HUES64 (cell line): Measurements from ENCODE around the gene SESN1.

Experiments used
- H3K27ac ChIP-seq: 2 replicates; pipeline ENCODE4 v1.7.0; 2013; ENCODE audit warnings: low read depth, low read length, inconsistent platforms
- H3K27me3 ChIP-seq: 2 replicates; pipeline ENCODE4 v1.6.1; 2013; ENCODE audit warnings: mild to moderate bottlenecking, low read length; ENCODE audit not compliant: insufficient read depth
- H3K36me3 ChIP-seq: 2 replicates; pipeline ENCODE4 v1.6.1; 2013; ENCODE audit warnings: mild to moderate bottlenecking, low read length; ENCODE audit not compliant: insufficient read depth
- H3K4me1 ChIP-seq: 2 replicates; pipeline ENCODE4 v1.6.1; 2013; ENCODE audit warnings: mild to moderate bottlenecking, low read length, moderate library complexity; ENCODE audit not compliant: insufficient read depth
- H3K4me3 ChIP-seq: 2 replicates; pipeline ENCODE4 v1.5.1; 2013; ENCODE audit warnings: mild to moderate bottlenecking, low read length, moderate library complexity
- H3K9ac ChIP-seq: 2 replicates; pipeline ENCODE4 v1.6.1; 2013; ENCODE audit warnings: mild to moderate bottlenecking, low read depth, low read length
- H3K9me3 ChIP-seq: 2 replicates; pipeline ENCODE4 v1.6.1; 2013; ENCODE audit warnings: low read depth, low read length; ENCODE audit not compliant: insufficient read depth
- WGBS: fragments of 150-250, 120-280 bp; methylation state at CpG from one replicate; pipeline ENCODE4 v1.1.7; 2013; ENCODE audit warnings: missing lambda C conversion rate; 5-methylcytosine and 5-hydroxymethylcytosine counted together

The SESN1 gene

DNA sequence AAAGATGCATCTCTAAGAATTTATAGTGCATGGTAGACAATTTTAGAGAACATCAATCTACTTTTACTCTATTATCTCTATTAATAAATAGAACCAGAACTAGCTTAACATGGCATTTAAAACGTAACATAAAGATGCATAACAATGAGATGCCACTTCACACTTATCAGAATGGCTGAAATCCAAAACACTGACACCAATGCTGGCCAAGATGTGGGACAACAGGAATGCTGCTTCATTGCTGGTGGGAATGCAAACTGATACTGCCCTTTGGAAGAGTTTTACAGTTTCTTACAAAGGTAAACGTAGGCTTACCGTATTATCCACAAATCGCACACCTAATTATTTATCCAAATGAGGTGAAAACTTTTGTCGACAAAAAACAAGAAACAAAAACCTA, 95.2 kb downstream of the SESN1 start:
- H3K27me3 ChIP-seq = no peaks in the 10 kb centered on the region
- peaks cover 50% of the 10 kb centered on the region for H3K36me3 ChIP-seq
- no peaks in the 10 kb centered on the region for H3K9me3 ChIP-seq
- H3K9ac ChIP-seq = no peak overlapping the region
- WGBS = 94% methylated on average over 5 of the region's 5 CpGs
- no peak overlapping the region for H3K27ac ChIP-seq
- H3K4me3 ChIP-seq = no peak overlapping the region
- H3K4me1 ChIP-seq = no peaks in the 10 kb centered on the region

DNA sequence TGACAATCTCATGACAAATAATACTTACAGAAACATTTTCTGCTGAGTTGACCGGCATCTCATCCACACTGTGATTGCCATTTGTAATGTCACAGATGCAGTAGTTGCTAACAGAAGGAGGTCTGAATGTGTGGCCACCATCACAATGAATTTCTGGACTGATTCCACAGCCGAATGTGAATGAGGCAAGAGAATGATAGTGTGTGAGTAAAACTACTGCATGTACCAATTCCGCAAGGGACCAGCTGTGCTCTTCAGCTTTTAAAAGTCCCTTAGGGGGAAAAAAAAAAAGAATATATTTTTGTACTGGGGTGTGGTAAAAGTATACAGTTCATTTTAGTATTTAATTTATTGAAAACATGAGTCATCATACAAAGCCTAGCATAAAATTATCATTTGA, 96.2 kb downstream of the SESN1 start:
- 95% methylated on average over 3 of the region's 3 CpGs for WGBS
- Histone ChIP-seq H3K27ac (no peak overlapping the region), H3K4me3 (no peak overlapping the region), H3K9ac (no peak overlapping the region), H3K4me1 (no peaks in the 10 kb centered on the region), H3K27me3 (no peaks in the 10 kb centered on the region), H3K36me3 (peaks cover 59% of the 10 kb centered on the region), H3K9me3 (no peaks in the 10 kb centered on the region)

- Histone ChIP-seq H3K9me3 (no peaks in the 10 kb centered on the region), H3K27me3 (no peaks in the 10 kb centered on the region), H3K4me3 (no peak overlapping the region), H3K27ac (no peak overlapping the region), H3K36me3 (peaks cover 79% of the 10 kb centered on the region), H3K4me1 (no peaks in the 10 kb centered on the region), H3K9ac (no peak overlapping the region)
- 83% methylated on average over 1 of the region's 1 CpG for WGBS
These were observed 98.4 kb downstream of the SESN1 start for GRCh38 chr6:108996208-108996607.

- no peaks in the 10 kb centered on the region for H3K9me3 ChIP-seq
- no peak overlapping the region for H3K9ac ChIP-seq
- no peaks in the 10 kb centered on the region for H3K4me1 ChIP-seq
- H3K4me3 ChIP-seq = no peak overlapping the region
- no peak overlapping the region for H3K27ac ChIP-seq
- peaks cover 79% of the 10 kb centered on the region for H3K36me3 ChIP-seq
- no peaks in the 10 kb centered on the region for H3K27me3 ChIP-seq
These were observed 99.3 kb downstream of the SESN1 start for GRCh38 chr6:108995296-108995695.

DNA sequence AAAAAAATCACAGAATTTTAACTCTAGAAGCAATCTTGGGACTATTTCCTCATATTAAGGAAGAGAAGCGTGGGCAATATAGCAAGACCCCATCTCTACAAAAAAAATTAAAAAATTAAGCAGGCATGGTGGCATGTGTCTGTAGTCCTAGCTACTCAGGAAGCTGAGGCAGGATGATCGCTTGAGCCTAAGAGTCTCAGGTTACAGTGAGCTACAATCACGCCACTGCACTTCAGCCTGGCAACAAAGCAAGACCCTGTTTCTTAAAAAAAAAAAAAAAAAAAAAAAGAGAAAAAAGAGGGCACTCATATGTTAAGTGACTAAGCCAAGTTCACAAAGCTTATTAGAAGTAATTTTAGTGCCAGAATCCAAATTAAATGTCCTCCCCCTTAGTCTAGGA, 100.8 kb downstream of the SESN1 start:
- no peak overlapping the region for H3K4me3 ChIP-seq
- no peak overlapping the region for H3K9ac ChIP-seq
- WGBS = 90% methylated on average over 3 of the region's 3 CpGs
- H3K36me3 ChIP-seq = peaks cover 77% of the 10 kb centered on the region
- H3K27ac ChIP-seq = no peak overlapping the region
- no peaks in the 10 kb centered on the region for H3K4me1 ChIP-seq
- H3K27me3 ChIP-seq = no peaks in the 10 kb centered on the region
- H3K9me3 ChIP-seq = no peaks in the 10 kb centered on the region

DNA sequence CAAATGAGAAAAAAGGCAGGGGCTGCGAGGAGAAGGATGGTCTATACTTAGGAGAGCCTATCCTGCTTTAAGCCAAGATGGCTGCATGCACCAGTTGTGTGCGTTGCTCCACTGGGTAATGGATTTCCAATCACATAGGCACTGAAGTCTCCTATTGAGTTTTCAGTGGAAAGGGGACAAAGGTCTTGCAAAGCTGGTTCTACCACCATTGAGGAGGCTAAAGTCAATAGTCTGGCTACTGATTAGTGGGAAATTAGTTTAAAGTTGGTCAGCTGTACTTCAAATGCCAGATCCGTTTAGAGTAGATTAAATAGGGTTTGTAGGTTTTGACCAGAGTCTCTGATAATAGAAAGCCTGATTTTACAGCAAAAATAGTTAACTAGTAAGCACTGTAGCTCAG, 104.9 kb downstream of the SESN1 start:
- Histone ChIP-seq H3K4me1 (no peaks in the 10 kb centered on the region), H3K9me3 (no peaks in the 10 kb centered on the region), H3K36me3 (peaks cover 76% of the 10 kb centered on the region), H3K27ac (no peak overlapping the region), H3K4me3 (no peak overlapping the region), H3K9ac (no peak overlapping the region), H3K27me3 (no peaks in the 10 kb centered on the region)
- WGBS = 94% methylated on average over 3 of the region's 3 CpGs

DNA sequence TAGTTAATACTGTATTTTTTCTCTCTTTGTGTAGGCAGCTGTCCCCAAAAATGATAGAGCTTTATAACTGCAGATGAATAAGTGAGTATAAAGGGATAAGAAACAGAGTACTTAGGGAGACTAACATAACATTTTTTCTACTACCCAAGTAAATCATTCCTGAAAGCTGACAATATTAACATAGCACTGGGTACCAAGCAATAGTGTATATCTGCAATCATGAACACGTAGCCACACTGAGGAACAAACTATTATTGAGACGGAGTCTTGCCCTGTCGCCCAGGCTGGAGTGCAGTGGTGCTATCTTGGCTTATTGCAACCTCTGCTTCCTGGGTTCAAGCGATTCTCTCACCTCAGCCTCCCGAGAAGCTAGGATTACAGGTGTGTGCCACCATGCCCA, 105.9 kb downstream of the SESN1 start:
- Histone ChIP-seq H3K27ac (no peak overlapping the region), H3K4me3 (no peak overlapping the region), H3K36me3 (peaks cover 69% of the 10 kb centered on the region), H3K9me3 (no peaks in the 10 kb centered on the region), H3K4me1 (no peaks in the 10 kb centered on the region), H3K27me3 (no peaks in the 10 kb centered on the region), H3K9ac (no peak overlapping the region)
- WGBS = 92% methylated on average over 5 of the region's 5 CpGs

DNA sequence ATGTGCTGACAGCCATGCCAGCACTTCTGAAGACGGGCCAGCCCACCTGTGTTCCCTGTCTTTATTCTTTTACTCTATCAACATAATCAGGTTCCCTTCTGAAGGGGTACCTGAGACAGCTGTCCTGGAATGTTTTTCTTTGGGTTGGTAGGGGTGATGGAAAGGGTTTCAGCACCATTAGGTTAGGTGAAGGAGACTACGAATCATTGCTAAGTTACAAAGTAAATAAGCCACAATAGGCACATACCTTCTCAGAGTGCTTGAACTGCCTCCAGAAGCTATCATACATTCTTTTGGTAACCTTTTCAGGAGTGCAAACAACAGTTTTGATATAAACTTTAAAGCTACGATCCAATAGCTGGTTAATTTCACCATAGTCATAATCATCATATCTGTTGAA, 106.3 kb downstream of the SESN1 start:
- H3K36me3 ChIP-seq = peaks cover 64% of the 10 kb centered on the region
- no peaks in the 10 kb centered on the region for H3K4me1 ChIP-seq
- no peaks in the 10 kb centered on the region for H3K27me3 ChIP-seq
- 93% methylated on average over 3 of the region's 3 CpGs for WGBS
- no peak overlapping the region for H3K4me3 ChIP-seq
- no peak overlapping the region for H3K9ac ChIP-seq
- H3K9me3 ChIP-seq = no peaks in the 10 kb centered on the region
- H3K27ac ChIP-seq = no peak overlapping the region

DNA sequence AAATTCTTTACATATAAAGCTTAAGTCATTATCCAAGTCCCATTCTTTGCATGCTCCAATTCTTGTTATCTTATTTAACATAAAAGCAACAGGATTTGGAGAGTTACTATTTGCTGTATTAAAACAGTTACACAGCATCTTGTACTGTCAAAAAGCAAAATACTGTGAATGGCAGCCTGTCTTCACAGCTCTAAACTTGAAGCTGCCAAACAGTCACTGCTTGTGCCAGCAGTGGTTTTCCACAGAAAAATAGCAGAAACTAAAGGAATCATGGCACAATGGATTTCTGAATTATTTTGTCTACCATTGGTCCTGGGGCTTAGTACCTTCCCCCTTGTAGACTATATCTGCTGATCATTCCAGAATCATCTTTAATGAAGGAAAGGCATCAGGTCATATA, 107.5 kb downstream of the SESN1 start:
- Histone ChIP-seq H3K36me3 (peaks cover 53% of the 10 kb centered on the region), H3K27ac (no peak overlapping the region), H3K27me3 (no peaks in the 10 kb centered on the region), H3K9me3 (no peaks in the 10 kb centered on the region), H3K4me1 (no peaks in the 10 kb centered on the region), H3K9ac (no peak overlapping the region), H3K4me3 (no peak overlapping the region)

DNA sequence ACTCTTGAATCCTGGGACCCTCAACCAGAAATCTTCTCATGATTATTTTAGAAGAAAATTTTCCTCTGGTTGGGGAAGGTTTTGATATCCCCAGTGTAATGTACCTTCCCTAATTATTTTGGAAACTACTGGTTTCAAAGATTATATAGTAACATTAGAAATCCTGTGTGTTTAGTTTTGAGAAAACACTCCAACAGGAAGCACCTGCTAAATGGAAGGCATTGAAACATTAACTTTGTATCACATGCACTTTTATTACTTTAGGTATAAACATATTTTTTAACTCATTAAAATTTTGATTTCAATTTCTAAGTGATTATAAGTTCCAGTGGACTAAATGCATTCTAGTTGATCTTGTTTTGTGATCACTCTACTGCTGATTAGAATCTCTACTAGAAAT, 109.3 kb downstream of the SESN1 start:
- Histone ChIP-seq H3K27ac (no peak overlapping the region), H3K36me3 (peaks cover 34% of the 10 kb centered on the region), H3K9me3 (no peaks in the 10 kb centered on the region), H3K27me3 (no peaks in the 10 kb centered on the region), H3K4me3 (no peak overlapping the region), H3K9ac (no peak overlapping the region), H3K4me1 (no peaks in the 10 kb centered on the region)

GRCh38 chr6:108983151-108983550, 111.5 kb downstream of the SESN1 start:
- Histone ChIP-seq H3K27ac (no peak overlapping the region), H3K4me3 (no peak overlapping the region), H3K27me3 (no peaks in the 10 kb centered on the region), H3K9ac (no peak overlapping the region), H3K36me3 (peaks cover 15% of the 10 kb centered on the region), H3K9me3 (no peaks in the 10 kb centered on the region), H3K4me1 (no peaks in the 10 kb centered on the region)
- 88% methylated on average over 1 of the region's 1 CpG for WGBS

DNA sequence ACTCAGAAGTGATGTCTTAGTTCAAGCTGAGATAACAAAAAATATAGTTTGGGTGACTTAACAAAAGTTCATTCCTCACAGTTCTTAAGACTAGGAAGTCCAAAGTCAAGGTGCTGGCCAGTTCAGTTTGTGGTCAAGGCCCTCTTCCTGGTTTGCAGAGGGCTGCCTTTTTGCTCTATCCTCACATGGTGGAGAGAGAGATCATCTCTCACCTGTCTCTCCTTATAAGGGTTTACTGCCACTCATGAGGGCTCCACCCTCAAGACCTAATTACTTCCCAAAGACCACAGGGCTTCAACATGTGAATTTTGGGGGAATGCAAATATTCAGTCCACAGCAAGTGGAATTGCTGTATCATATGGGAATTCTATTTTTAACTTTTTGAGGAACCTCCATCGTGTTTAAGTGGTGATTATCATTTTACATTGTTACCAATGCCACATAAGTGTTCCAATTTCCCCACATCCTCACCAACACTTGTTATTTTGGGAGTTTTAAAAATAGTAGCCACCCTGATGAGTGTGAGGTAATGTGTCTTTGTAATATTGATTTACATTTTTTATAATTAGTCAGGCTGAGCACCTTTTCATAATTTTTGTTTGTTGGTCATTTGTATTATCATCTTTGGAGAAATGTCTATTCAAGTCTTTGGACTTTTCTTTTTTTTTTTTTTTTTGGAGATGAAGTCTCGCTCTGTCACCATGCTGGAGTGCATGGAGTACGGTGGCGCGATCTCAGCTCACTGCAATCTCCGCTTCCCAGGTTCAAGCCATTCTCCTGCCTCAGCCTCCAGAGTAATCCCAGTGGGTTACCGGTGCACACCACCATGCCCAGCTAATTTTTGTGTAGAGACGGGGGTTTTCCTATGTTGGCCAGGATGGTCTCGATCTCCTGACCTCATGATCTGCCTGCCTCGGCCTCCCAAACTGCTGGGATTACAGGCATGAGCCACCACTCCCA, 112.2 kb downstream of the SESN1 start:
- Histone ChIP-seq H3K9ac (no peak overlapping the region), H3K4me1 (no peaks in the 10 kb centered on the region), H3K27me3 (no peaks in the 10 kb centered on the region), H3K9me3 (no peaks in the 10 kb centered on the region), H3K36me3 (peaks cover 8% of the 10 kb centered on the region), H3K4me3 (no peak overlapping the region), H3K27ac (no peak overlapping the region)
- 97% methylated on average over 9 of the region's 10 CpGs for WGBS
